Measurements from ENCODE around the gene FNIP1. TPM values are rescaled to one million over a fixed set of nuclear protein-coding genes. Genes with fewer than 3 reads are reported as not detected.

Gene FNIP1
- total and polyA plus RNA-seq, 2 experiments from 2014 or later = 20.7 to 73.4 TPM

DNA sequence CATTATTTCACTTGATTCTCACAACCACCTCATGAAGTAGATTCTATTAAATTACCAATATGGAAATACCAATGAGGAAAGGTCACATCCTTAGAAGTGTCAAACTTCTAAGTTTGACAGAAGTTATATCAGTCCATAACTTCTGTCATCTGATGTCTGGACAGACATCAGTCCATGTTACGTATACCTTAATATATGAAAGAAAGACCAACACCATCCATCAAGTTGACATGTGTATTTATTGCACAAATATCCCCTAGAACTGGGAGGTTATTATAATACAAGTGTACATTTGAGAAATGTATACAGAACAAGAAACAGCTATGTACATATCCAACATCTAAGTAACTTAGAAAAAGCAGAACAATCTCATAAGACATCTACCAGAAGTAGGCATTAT lies 155.3 kb downstream of the FNIP1 start:
- Histone ChIP-seq H2AFZ (no peak overlapping the region), H3K9me2 (replicated peaks; ENCODE audit: insufficient read depth) (no peaks in the 10 kb centered on the region), H3K9me3 (ENCODE audit: low read depth) (no peaks in the 10 kb centered on the region), H3K4me1 (ENCODE audit: insufficient read depth) (peaks cover 4% of the 10 kb centered on the region), H3K36me3 (replicated peaks; ENCODE audit: insufficient read depth, low read depth) (no peaks in the 10 kb centered on the region), H3K27me3 (no peaks in the 10 kb centered on the region), H3K79me2 (no peaks in the 10 kb centered on the region), H3K4me3 (no peak overlapping the region), H3K4me2 (no peak overlapping the region), H4K20me1 (ENCODE audit: insufficient read depth, poor library complexity, severe bottlenecking) (no peaks in the 10 kb centered on the region), H3K27ac (no peak overlapping the region)
- DNase-seq (ENCODE audit: low spot score) = no peak
- TF ChIP-seq CTCF (IDR thresholded peaks at IDR 0.05; ENCODE audit: poor library complexity) (no peak), EZH2 (IDR thresholded peaks at IDR 0.05; ENCODE audit: borderline replicate concordance) (no peak), EZH2phosphoT487 (IDR thresholded peaks at IDR 0.05; ENCODE audit: low read depth, severe bottlenecking, unreplicated experiment) (no peak)
- 100% methylated on average over 1 of the region's 1 CpG for WGBS (ENCODE audit: low lambda C conversion rate, missing lambda C conversion rate)

DNA sequence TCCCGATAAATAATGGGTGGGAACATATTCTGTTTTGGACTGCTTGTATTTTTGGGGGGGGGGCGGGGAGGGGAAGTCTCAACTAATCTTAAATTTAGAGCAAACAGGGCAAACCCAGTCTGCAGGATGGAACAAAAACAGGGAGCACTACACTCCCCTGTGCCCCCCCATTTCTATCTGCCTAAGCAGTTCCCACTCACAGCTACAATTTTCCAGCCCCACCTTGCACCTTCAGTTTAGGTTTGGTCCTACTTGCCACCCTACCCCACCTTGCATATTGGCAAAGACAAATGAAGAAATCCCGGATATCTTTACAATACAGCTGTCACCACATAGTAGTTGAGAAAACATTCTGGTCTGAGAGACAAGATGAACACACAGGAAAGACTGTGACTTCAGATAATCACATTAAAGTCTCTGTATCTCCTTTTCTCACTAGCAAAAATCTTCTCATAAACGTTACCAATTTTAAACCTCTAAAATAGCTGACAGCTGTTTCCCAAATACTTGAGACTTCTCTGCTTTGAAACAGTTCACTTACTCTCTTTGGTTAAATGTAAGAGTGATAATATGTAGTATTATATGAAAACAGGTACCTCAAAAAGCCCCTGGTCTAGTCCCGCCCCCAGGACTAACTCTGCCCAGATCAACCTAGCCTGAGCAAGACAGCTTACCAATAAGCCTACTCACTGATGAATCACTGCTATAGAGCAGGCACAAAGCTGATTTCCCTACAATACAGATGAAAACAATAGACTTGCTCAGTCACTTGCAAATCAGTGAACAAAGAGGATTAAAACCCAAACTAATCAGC lies 156.6 kb downstream of the FNIP1 start:
- H3K27ac ChIP-seq = no peak overlapping the region

GRCh38 chr5:131639148-131639547 lies 157.7 kb downstream of the FNIP1 start:
- Histone ChIP-seq H3K79me2 (peaks cover under 1% of the 10 kb centered on the region), H3K9me3 (ENCODE audit: low read depth) (no peaks in the 10 kb centered on the region), H3K36me3 (replicated peaks; ENCODE audit: insufficient read depth, low read depth) (no peaks in the 10 kb centered on the region), H2AFZ (no peak overlapping the region), H4K20me1 (ENCODE audit: insufficient read depth, poor library complexity, severe bottlenecking) (no peaks in the 10 kb centered on the region), H3K27ac (no peak overlapping the region), H3K27me3 (no peaks in the 10 kb centered on the region), H3K4me1 (ENCODE audit: insufficient read depth) (peaks cover 6% of the 10 kb centered on the region), H3K4me3 (no peak overlapping the region), H3K9me2 (replicated peaks; ENCODE audit: insufficient read depth) (no peaks in the 10 kb centered on the region), H3K4me2 (no peak overlapping the region)
- no peak for DNase-seq (ENCODE audit: low spot score)
- TF ChIP-seq EZH2phosphoT487 (IDR thresholded peaks at IDR 0.05; ENCODE audit: low read depth, severe bottlenecking, unreplicated experiment) (no peak), CTCF (IDR thresholded peaks at IDR 0.05; ENCODE audit: poor library complexity) (no peak), EZH2 (IDR thresholded peaks at IDR 0.05; ENCODE audit: borderline replicate concordance) (no peak)

More for the DNA sequence above, 156.6 kb downstream of the FNIP1 start:
- DNase-seq (ENCODE audit: low spot score) = no peak
- Histone ChIP-seq H2AFZ (no peak overlapping the region), H3K9me3 (ENCODE audit: low read depth) (no peaks in the 10 kb centered on the region), H3K4me1 (ENCODE audit: insufficient read depth) (peaks cover 6% of the 10 kb centered on the region), H3K79me2 (no peaks in the 10 kb centered on the region), H4K20me1 (ENCODE audit: insufficient read depth, poor library complexity, severe bottlenecking) (no peaks in the 10 kb centered on the region), H3K27me3 (no peaks in the 10 kb centered on the region), H3K36me3 (replicated peaks; ENCODE audit: insufficient read depth, low read depth) (no peaks in the 10 kb centered on the region), H3K4me2 (no peak overlapping the region), H3K9me2 (replicated peaks; ENCODE audit: insufficient read depth) (no peaks in the 10 kb centered on the region), H3K4me3 (no peak overlapping the region)
- TF ChIP-seq CTCF (IDR thresholded peaks at IDR 0.05; ENCODE audit: poor library complexity) = no peak
- TF ChIP-seq EZH2 (IDR thresholded peaks at IDR 0.05; ENCODE audit: borderline replicate concordance) = no peak
- TF ChIP-seq EZH2phosphoT487 (IDR thresholded peaks at IDR 0.05; ENCODE audit: low read depth, severe bottlenecking, unreplicated experiment) = no peak
- WGBS (ENCODE audit: low lambda C conversion rate, missing lambda C conversion rate) = 76% methylated on average over 5 of the region's 5 CpGs

Data from hepatocyte (in vitro differentiated cells).